WTC11 (cell line): ENCODE measurements around the gene LAS1L.

Source experiments
- CTCF ChIP-seq: fragments of 200-600 bp; IDR thresholded peaks from 2 replicates; pipeline ENCODE4 v1.8.0; 2022; ENCODE audit warnings: antibody characterized with exemption
- FOXP1 ChIP-seq: sonication (generic); formaldehyde crosslinking; IDR thresholded peaks from 2 replicates; pipeline ENCODE4 v1.8.0; 2022; ENCODE audit warnings: missing genetic modification reagents, mild to moderate bottlenecking, moderate library complexity, borderline replicate concordance
- TF ChIP-seq, protein P1 (sequence below): sonication (generic); formaldehyde crosslinking; IDR thresholded peaks from 2 replicates; pipeline ENCODE4 v1.8.0; 2022; ENCODE audit warnings: mild to moderate bottlenecking, missing genetic modification reagents

- TF ChIP-seq CTCF = no peak
- TF ChIP-seq, protein P1, sequence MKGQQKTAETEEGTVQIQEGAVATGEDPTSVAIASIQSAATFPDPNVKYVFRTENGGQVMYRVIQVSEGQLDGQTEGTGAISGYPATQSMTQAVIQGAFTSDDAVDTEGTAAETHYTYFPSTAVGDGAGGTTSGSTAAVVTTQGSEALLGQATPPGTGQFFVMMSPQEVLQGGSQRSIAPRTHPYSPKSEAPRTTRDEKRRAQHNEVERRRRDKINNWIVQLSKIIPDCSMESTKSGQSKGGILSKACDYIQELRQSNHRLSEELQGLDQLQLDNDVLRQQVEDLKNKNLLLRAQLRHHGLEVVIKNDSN (CRISPR knock-in tag) = no peak
- TF ChIP-seq FOXP1 = no peak
These were observed 10.4 kb downstream of the LAS1L start for GRCh38 chrX:65524139-65524538.
